Iris pigment epithelial cell (primary cell): Measurements from ENCODE around the gene SPR.
"Not testable (repeated sequence)": the region's sequence is repeated elsewhere in the genome, so short reads cannot be mapped to it uniquely, and the experiment has no call there.

Source experiments
- DNase-seq: peaks from one replicate; pipeline ENCODE4 v3.0.0-alpha.2; 2011; ENCODE audit warnings: low read depth

The SPR gene

DNA sequence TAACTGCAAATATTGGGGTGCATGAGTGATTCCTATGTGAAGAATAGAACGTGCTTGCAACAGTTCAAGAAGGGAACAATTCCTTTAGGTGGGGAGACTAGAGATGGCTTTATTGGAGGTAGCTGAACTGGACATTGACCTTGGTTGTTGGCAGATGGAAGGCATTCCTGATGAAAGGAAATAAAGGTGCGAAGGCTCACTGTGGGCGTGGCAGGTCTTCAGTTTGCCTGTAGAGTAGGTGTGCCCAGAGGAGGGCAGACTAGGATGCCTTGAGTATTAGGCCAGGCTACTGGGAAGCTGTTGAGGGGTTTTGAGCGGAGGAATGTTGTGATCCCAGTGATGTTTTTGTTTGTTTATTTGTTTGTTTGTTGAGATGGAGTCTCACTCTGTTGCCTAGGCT, 2.8 kb downstream of the SPR start:
- DNase-seq: no peak

DNA sequence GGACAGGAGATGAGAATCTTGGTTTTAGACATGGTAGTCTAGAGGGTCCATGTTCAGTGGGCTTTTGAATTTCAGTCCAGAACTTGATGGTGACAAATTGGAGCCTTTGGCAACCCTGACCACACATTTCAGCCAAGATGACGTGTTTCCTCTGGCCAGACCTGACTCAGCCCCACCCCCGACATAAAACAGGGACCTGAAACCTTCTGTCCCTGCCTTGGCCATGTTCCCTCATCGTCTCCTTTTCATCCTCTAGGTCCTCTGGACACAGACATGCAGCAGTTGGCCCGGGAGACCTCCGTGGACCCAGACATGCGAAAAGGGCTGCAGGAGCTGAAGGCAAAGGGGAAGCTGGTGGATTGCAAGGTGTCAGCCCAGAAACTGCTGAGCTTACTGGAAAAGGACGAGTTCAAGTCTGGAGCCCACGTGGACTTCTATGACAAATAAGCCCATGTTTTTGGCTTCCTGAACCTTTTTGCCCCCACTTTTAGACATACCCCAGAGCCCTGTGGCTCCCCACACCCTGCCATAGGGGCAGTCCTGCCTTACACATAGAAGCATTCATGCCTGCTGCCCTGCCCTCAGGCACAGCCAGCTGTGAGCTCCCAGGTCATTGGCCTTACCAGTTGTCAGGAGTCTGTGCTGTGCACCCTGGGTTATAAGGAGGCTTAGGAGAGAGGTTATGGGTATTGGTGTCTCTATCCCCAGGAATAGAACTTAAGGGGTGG, 4.0 kb downstream of the SPR start:
- DNase-seq: no peak

DNA sequence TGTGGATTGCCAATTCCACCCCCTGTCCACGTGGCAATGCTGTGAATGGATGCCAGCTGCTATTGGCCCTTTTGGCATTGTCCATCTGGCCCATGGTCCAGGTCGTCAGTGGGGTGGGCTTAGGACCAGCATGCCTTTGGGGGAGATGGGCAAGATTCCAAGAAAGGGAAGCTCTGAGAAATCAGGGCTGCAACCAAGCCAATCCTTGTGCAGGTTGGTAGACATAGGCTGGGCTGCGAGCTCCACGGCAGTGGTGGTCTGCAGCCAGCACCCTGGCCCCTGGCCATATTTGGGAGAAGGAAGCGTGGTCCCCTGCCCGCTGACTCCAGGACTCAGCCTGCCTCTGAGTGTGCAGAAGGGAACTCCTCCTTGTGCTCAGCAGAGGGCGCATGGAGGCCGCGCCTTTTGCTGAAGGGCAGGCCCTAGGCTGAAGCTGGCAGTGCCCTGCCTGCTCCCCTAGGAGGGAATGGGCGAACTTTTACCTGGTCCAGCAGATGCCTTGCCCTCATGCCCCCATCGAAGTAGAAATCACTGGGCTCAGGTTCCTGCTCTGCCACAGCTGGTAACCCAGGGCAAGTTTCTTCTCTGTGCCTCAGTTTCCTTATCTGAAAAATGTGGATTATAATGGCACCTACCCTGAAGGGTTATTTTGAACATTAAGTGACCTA, 5.4 kb downstream of the SPR start:
- peak; percentile 65 for DNase-seq

DNA sequence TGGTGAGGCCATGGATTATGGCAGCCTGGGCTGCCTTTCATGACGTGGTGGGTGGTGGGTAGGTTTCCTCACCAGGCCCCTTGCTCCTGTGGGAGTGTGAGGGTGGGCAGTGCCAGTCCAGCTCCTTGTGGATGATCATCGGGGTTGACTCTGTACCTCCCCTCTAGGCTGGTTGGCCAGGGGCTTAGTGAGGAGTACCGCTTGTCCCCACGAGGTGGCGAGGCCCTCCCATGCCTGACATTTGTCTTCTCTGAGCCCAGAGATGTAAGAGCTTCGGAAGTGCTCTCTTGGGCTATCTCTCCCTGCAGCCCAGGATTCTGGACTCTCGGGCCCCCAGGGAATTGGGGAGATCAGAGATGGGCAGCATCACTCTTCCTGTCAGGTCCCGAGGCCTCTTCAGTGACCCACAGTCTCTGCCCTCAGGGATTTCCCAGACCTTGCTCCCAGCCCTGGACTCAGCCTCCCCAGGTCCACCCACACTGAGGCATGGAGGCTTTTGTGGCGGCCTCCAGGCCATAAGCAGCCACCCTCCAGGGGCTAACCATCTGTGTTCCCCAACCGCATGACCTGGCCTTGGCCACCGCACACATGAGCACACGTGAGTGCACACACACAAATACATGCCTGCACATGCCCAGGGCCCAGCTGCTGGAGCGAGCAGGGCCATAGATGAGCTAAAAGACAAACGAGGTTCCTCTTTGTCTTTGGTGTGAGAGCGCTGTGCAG, 6.5 kb downstream of the SPR start:
- peak; percentile 76 for DNase-seq

DNA sequence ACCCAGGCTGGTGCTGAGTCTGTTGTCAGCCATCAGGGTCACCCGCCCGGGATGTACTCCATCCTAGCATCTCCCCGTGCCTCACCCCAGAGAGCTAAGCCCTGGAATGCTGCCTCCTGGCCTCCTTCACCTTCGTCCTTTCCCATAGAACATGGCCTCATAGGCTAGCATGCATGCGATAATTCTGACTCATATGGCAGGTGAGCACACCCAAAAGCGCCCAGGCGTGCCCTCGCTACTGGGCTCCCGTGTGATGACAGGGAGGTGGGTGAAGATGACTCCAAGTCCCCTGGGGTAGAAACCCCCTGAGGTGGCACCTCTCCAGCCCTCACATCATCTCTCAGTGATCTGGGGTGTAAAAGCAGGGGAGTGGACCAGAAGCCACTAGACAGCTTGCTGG, 7.3 kb downstream of the SPR start:
- no peak for DNase-seq

DNA sequence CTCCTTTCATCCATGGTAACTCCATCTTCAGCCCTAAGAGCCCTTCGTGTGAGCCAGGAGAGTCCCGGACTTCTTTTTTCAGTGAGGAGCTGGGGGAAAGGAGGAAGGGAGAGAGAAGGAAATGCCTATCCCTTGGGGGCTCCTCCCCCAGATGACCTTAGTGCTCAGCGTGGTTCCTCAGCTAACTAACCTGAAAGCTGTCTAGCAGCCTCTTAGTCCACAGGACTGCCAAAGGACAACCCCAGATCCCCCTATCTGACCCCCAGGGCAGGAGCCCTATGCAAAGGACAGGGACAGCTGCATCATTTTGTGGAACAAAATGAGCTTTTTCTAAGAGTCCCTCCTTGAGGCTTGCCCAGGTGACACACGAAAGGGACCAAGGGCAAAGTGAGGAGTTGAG, 7.9 kb downstream of the SPR start:
- no peak for DNase-seq

DNA sequence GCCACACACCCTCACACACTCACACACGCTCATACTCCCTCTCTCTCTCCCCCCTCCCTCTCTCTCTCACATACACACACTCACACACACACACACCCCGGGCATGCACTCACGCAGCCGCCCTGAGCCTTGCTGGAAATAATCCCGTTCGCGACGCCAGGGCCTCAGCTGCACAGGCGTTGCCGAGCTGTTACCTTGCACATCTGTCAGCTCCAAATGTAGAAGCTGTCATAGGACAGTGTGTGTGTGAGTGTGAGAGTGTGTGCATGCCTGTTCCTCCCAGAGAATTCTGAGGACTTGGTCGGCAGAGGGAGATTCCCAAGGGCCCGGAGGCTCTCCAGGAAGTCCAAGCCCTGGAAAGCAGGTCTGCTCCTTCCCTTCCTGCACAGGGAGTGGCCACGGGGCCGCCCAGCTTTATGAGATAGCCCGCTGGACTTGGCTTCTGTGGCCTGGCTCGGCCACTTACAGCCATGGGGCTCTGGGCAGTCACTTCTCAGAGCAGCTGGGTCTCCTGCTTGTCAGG, 8.6 kb downstream of the SPR start:
- DNase-seq: peak; percentile 59

DNA sequence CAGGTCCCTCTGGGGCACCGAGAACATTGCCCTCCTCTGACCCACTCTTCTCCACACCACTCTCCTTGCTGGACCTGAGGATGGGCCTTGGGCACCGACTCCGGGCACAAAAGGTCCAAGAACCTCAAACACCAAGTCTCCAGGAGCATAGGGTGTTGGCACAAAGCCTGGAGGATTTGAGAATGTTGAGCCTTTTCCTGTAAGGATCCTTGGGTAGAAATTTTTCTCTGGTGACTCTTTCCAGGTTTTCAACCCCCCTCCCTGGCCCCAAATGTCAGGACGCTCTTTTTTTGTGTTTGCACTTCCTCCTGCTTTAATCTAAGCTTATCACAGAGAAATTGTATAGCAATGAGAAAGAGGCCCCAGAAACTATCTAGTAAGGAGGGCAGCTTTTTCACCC, 9.2 kb downstream of the SPR start:
- no peak for DNase-seq

DNA sequence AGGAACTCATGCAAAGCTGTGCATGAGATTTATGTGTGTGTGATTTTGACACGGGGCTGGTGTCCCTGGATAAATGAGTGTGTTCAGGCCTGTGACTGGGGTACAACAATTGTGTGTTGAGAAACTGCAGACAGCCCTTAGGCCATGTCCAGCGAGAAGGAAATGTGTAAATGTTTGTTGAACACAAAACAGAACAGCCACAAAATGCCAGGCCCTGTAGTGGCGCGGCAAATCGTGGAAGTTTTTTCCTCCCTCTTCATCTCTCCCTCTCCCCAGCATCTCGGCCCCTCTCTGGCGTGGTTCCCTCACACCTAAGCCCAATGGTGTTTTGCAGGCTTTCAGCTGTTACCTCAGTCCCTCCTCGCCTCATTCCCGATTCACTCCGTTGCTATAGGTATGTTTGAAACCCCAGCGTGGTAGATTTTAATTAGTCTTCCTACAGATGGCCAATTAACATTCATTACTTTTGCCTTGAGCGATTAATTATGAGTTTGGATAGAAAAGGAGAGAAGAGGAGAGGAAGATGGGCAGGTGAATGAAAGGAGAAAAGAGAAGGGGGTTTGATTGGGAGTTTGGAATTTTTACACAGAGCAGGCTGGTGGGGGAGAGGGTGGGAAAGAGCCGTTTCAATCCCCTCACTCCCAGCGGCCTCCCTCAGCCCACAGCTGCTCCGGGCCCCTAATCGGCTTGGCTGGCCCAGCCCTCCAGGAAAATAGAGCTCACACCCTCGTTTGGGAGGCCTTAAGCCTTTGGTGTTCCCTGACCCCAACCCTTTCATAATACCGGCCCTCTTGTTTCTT, 10.8 kb downstream of the SPR start:
- DNase-seq: no peak

DNA sequence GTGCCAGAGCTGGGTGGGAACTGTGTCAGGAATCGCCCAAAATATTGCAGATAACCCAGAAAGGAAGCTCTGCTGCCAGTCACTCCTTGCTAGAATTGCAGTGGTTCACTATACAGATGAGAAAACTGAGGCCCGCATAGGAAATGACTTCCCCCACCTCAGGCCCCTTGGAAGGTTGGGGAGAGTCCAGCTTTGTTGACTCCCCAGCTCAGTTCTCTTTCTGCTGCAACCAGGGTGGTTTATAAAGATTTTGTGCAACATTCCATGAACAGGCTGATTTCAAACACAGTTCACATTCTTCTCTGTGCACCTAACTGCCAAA, 11.3 kb downstream of the SPR start:
- no peak for DNase-seq

DNA sequence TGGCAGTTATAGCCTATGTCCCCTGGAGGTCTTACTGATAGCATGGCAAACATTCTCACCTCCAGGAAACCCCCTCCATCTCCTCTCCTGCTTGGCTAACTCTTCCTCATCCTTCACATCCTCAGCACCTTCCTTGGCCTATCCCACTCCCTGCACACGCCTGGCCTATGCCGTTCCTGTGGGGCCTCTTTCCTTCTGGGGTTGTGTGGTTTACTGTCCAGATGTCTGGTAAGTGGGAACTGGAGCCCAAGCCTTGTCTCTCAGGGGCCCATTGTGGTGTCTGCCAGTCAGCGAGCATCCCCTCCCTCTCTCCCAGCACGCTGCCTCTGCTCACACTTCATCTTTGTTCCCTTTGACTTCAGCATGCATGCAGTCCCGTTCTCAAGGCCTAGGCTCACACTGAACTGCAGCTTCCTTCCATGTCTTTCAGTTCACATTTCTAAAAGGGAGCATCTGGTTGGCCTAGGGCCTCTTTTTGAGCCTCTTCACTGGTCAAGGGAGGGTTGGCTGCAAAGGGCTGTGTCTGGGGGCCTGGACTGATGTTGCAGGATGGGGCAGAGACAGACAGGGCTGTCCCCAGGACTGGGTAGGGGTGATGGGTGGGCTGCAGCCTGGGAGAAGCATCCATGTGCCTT, 13.1 kb downstream of the SPR start:
- DNase-seq: no peak

DNA sequence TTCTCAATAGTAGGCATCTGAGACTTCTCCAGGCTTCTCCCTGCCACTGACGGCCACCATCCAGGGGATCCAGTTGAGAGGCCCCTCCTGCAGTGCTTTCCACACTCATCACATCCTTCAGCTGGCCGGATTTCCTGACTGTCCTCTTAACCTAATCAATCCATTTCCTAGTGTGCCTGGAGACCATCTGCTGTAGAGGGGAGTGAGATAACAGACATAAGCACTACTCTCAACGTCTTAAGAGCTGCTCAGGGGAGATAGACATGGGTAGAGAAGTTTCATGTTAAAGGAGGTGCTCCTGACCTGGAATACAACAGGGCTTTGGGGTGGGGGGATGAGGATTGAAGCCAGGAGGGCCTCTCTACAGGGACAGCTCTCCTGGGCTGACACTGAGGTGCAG, 14.2 kb downstream of the SPR start:
- no peak for DNase-seq

DNA sequence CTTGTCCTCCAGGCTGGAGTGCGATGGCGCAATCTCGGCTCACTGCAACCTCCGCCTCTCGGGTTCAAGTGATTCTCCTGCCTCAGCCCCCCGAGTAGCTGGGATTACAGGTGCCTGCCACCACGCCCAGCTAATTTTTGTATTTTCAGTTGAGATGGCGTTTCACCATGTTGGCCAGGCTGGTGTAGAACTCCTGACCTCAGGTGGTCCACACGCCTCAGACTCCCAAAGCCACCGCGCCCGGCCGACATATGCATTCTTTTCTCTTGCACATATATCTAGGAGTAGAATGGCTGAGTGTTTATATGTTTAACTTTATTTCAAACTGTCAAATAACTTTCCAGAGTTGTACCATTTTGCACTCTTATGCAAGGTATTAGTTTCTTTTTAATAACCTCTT, 20.2 kb downstream of the SPR start:
- not testable (repeated sequence) for DNase-seq

DNA sequence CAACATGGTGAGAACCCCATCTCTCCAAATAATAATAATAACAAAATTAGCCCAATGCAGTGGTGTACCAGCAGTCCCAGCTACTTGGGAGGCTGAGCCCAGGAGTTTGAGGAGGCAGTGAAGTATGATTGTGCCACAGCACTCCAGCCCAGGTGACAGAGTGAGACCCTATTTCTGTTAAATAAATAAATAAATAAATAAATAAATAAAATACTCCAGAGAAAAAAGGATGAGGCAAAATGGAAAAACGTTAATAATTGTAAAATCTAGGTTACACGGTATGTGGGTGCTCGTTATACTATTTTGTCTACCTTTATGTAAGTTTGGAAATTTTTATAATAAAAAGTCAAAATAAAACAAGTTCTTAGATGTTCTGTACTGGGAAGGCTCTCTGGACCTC, 21.5 kb downstream of the SPR start:
- DNase-seq: no peak

DNA sequence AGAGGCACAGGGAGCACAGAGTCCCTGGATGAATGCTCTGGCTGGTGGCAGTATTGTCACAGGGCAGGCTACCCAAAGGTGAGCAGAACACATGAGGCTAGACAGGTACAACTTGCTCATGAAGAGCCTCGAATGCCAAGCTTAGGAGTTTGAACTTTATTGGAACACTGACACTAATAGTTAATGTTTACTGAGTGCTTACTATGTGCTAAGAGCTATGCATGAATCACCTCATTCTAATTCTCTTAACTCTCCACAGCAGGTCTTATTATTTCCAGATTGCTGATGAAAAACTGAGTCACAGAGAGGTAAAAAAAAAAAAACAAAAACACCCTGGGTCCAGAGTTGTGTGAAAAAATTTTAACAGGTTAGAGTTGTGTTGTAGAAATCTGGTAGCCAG, 24.0 kb downstream of the SPR start:
- no peak for DNase-seq

DNA sequence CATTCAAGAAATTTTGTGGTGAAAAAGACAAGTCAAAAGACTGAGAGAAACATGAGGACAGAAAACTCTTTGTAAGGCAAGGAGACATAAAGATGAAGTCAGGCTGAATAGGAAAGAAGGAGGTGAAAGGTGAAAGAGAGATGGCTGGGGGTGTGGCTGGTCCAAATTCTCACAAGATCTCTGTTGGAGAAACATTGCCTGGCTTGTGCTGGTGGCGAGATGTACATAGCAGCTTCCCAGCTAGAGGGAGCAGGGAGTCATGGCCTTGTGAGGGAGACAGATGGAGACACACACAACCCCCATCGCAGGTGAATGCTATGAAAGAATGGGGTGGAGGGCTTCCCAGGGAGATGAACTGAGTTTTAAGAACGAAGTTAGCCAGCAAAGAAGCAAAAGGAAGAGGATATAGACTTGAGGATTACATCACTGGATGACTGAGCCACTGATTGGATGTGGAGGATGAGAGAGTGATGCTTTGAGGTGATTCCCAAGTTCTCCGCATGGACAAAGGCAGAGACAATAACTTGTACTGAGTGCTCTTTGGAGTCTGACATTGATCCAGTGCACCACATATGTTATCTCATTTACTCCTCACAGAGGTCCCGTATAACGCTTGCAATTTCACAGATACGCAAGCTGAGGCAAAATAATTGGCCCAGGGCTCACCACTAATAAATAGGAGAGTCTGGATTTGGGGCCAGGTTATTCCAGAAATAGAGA, 26.4 kb downstream of the SPR start:
- DNase-seq: no peak

DNA sequence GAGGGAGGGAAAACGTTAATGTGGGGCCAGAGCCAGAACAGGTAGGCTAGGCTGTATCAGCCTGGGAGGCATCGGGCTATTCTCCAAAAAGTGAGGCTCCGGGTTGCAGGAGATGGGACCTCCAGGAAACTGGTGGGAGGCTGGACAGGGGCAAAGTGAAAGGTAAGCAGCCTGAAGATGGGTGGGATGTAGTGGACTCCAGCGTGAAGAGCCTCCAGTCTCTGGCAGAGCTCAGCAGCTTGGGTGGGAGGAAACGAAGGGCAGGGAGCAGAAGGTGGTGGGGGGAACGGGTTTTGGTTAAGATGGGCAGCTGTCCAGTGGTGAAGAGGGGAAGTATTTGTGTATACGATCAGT, 27.0 kb downstream of the SPR start:
- no peak for DNase-seq

DNA sequence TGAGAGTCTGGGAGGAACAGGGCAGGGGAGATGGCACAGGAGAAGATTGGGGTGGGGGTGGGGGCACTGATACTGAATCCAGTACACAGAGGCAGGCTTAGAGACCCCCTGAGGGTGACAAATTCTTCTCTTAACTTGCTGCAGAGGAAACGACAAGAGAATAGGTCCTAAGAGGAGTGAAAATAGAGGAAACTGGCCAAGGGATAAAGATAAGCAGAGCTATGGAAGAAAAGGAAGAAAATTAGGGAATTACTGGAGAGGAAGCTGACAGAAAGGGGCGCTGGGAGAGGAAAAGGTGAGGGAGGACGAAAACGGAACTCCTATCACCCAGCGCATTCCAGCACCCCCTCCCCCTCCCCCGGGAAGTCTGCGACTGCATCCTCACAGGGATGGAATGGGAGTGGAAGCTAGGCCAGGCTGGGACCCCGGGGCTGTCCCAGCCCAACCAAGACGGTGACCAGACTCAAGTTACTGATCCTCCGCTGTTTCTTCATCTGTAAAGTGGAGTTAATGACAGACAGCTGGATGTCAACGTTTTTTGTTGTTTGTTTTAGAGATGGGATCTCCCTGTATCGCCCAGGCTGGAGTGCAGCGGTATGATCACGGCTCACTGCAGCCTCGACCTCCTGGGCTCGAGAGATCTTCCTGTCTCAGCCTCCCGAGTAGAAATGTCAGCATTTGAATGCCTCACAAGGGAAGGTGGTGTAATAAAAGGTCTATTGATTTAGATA, 27.5 kb downstream of the SPR start:
- no peak for DNase-seq

DNA sequence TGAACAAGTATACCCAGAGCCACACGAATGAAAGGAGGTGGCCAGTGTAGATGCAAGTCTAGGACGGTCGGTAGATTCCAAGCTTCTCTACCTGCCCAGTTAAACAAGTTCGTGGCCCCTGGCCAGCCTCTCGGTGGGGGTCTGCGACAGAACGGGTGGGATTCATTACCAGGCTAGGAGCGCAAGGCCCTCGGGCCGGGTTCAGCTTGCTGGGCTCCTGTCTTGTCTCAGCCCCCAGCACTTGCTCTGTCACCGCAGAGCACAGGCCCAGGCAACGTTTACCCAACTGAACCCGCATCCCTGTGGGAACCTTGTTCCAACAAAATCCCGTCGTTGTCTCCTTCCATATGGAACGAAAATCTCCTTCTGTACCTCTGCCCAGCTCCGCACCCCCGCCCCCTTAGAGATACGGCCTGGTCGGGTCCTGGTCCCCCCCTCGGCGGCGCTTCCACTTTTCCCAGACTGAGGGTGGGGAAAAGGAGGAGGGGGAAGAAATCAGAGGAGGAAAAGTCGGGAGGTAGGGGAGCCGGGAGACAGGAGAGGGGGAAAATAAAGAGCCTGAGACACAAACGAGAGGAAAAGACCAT, 28.2 kb downstream of the SPR start:
- DNase-seq: no peak
